ENCODE measurements around the gene P3H1. TPM values are rescaled to one million over a fixed set of nuclear protein-coding genes. Genes with fewer than 3 reads are reported as not detected.

P3H1 gene
- polyA plus RNA-seq (2012; ENCODE audit: insufficient read length, low read depth), result 94.8 TPM

GRCh38 chr1:42766741-42767509, at the start of gene P3H1, which contains the start of gene C1orf50:
TSS of gene P3H1 (minus strand) at chr1:42767028. CDS start at chr1:42766971, 57 bp downstream.
TSS of gene C1orf50 (plus strand) at chr1:42767249. CDS start at chr1:42767312, 63 bp downstream.
- TF ChIP-seq FOXP2 (optimal IDR thresholded peaks at IDR 0.05; ENCODE audit: borderline replicate concordance, extremely low read depth, extremely low read length, insufficient read depth), result peak; percentile 43
- peak; percentile 84 for TF ChIP-seq TAF1 (IDR thresholded peaks at IDR 0.05; ENCODE audit: borderline replicate concordance, insufficient read depth, low read length)
- 0 out of 2 replicates have a peak, but pooled peaks have one; percentile 35 for TF ChIP-seq SIN3A (IDR thresholded peaks at IDR 0.05; ENCODE audit: borderline replicate concordance, insufficient read depth, low read length)
- TF ChIP-seq REST (IDR thresholded peaks at IDR 0.05; ENCODE audit: insufficient read depth in 1 of 2, low read depth in 2 of 2, low read length in 2 of 2), result no peak
- peak; percentile 87; the same call in 1 of the 2 replicates for TF ChIP-seq POLR2AphosphoS5 (IDR thresholded peaks at IDR 0.05; ENCODE audit: low read depth, low read length)

- TF ChIP-seq SIN3A (IDR thresholded peaks at IDR 0.05; ENCODE audit: borderline replicate concordance, insufficient read depth, low read length) (no peak), POLR2AphosphoS5 (IDR thresholded peaks at IDR 0.05; ENCODE audit: low read depth, low read length) (no peak), REST (IDR thresholded peaks at IDR 0.05; ENCODE audit: insufficient read depth in 1 of 2, low read depth in 2 of 2, low read length in 2 of 2) (no peak), TAF1 (IDR thresholded peaks at IDR 0.05; ENCODE audit: borderline replicate concordance, insufficient read depth, low read length) (no peak), FOXP2 (optimal IDR thresholded peaks at IDR 0.05; ENCODE audit: borderline replicate concordance, extremely low read depth, extremely low read length, insufficient read depth) (no peak)
These were observed 49.2 kb upstream of the P3H1 start for GRCh38 chr1:42815941-42816584.

GRCh38 chr1:42807056-42807668, 40.3 kb upstream of the P3H1 start:
- no peak for TF ChIP-seq FOXP2 (optimal IDR thresholded peaks at IDR 0.05; ENCODE audit: borderline replicate concordance, extremely low read depth, extremely low read length, insufficient read depth)
- TF ChIP-seq TAF1 (IDR thresholded peaks at IDR 0.05; ENCODE audit: borderline replicate concordance, insufficient read depth, low read length), result no peak
- TF ChIP-seq REST (IDR thresholded peaks at IDR 0.05; ENCODE audit: insufficient read depth in 1 of 2, low read depth in 2 of 2, low read length in 2 of 2), result no peak
- TF ChIP-seq SIN3A (IDR thresholded peaks at IDR 0.05; ENCODE audit: borderline replicate concordance, insufficient read depth, low read length), result no peak
- no peak for TF ChIP-seq POLR2AphosphoS5 (IDR thresholded peaks at IDR 0.05; ENCODE audit: low read depth, low read length)

- TF ChIP-seq POLR2AphosphoS5 (IDR thresholded peaks at IDR 0.05; ENCODE audit: low read depth, low read length), result no peak
These were observed 39.8 kb upstream of the P3H1 start for GRCh38 chr1:42806593-42806992.

- TF ChIP-seq FOXP2 (optimal IDR thresholded peaks at IDR 0.05; ENCODE audit: borderline replicate concordance, extremely low read depth, extremely low read length, insufficient read depth), result no peak
These were observed 39.3 kb upstream of the P3H1 start for GRCh38 chr1:42806171-42806570.

Data from PFSK-1 (cell line).